ENCODE data around the gene MSRB2. TPM values are rescaled to one million over a fixed set of nuclear protein-coding genes. Genes with fewer than 3 reads are reported as not detected.

MSRB2 gene
- total RNA-seq, 1 experiment from 2014 or later, result 19.0 TPM

DNA sequence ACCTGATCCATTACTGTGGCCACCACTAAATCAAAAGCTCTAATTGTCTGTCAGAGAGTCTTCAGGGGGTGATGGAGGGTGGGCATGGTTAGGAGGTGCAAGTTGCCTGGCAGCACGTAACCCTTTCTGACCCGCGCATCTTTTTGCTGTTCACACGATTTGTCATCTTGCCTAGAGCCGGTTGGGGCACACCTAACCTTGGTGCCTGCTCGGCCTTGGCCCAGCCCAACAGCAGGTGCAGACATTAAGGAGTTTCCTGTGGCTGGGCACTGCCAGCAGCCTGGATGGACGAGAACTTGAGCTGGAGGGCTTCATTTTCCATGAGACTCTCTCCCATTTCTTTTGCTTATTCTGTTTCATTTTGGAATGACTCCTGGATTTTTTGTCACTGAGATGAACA lies 55.7 kb downstream of the MSRB2 start:
- Mint-ChIP-seq H3K4me1 (ENCODE audit: insufficient read depth, unreplicated experiment) (peaks cover 5% of the 10 kb centered on the region), H3K27ac (ENCODE audit: low read depth, unreplicated experiment) (no peak overlapping the region), H3K9me3 (ENCODE audit: unreplicated experiment) (no peaks in the 10 kb centered on the region), H3K4me3 (ENCODE audit: unreplicated experiment) (no peak overlapping the region), H3K27me3 (ENCODE audit: insufficient read depth, unreplicated experiment) (peaks cover 7% of the 10 kb centered on the region), H3K36me3 (ENCODE audit: insufficient read depth, unreplicated experiment) (no peaks in the 10 kb centered on the region)
- BruUV-seq (replicated peaks), result no TSS peak
- POLR2A ChIA-PET, result no interaction called here
- intact Hi-C loops (cut with micrococcal nuclease), result loop anchor here (10.0 kb wide), 1 partner anchor 1404 kb away; no protein-coding TSS in a partner anchor
- DNase-seq (ENCODE audit: unreplicated experiment), result no peak
- CTCF ChIA-PET, result interaction anchor here (1.0 kb wide), 2 partner anchors 10 to 379 kb away, joined by 3 read pairs; no protein-coding TSS in a partner anchor
- TF ChIP-seq, protein P1, sequence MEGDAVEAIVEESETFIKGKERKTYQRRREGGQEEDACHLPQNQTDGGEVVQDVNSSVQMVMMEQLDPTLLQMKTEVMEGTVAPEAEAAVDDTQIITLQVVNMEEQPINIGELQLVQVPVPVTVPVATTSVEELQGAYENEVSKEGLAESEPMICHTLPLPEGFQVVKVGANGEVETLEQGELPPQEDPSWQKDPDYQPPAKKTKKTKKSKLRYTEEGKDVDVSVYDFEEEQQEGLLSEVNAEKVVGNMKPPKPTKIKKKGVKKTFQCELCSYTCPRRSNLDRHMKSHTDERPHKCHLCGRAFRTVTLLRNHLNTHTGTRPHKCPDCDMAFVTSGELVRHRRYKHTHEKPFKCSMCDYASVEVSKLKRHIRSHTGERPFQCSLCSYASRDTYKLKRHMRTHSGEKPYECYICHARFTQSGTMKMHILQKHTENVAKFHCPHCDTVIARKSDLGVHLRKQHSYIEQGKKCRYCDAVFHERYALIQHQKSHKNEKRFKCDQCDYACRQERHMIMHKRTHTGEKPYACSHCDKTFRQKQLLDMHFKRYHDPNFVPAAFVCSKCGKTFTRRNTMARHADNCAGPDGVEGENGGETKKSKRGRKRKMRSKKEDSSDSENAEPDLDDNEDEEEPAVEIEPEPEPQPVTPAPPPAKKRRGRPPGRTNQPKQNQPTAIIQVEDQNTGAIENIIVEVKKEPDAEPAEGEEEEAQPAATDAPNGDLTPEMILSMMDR (IDR thresholded peaks at IDR 0.05; ENCODE audit: unreplicated experiment), result no peak

DNA sequence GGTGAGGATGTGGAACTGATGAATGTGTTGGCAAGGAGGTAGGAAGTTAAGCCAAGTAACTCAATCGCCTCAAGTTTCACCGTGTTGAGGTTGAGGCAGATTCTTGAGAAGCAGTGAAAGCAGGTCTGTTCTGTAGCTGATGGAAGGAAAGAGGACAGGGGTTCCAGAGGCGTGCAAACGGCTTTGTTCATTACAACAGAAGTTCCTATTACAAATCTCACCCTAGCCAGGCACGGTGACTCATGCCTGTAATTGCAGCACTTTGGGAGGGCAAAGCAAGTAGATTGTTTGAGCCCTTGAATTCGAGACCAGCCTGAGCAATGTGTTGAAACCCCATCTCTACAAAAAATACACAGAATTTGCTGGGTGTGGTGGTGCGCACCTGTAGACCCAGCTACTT lies 59.8 kb downstream of the MSRB2 start:
- intact Hi-C loops (cut with micrococcal nuclease), result loop anchor here (5.0 to 10.0 kb wide), 3 partner anchors 502 to 1400 kb away; no protein-coding TSS in a partner anchor
- BruUV-seq (replicated peaks), result no TSS peak
- Mint-ChIP-seq H3K36me3 (ENCODE audit: insufficient read depth, unreplicated experiment) (no peaks in the 10 kb centered on the region), H3K27ac (ENCODE audit: low read depth, unreplicated experiment) (no peak overlapping the region), H3K9me3 (ENCODE audit: unreplicated experiment) (no peaks in the 10 kb centered on the region), H3K27me3 (ENCODE audit: insufficient read depth, unreplicated experiment) (peaks cover 29% of the 10 kb centered on the region), H3K4me1 (ENCODE audit: insufficient read depth, unreplicated experiment) (peaks cover 17% of the 10 kb centered on the region), H3K4me3 (ENCODE audit: unreplicated experiment) (no peak overlapping the region)
- ChIA-PET CTCF (interaction anchor here (0.5 to 9.7 kb wide), 7 partner anchors 8 to 1138 kb away, joined by 3 to 141 read pairs (median 3); no protein-coding TSS in a partner anchor), POLR2A (no interaction called here)
- peak; percentile 67 for DNase-seq (ENCODE audit: unreplicated experiment)
- TF ChIP-seq, protein P1 (IDR thresholded peaks at IDR 0.05; ENCODE audit: unreplicated experiment), result no peak

DNA sequence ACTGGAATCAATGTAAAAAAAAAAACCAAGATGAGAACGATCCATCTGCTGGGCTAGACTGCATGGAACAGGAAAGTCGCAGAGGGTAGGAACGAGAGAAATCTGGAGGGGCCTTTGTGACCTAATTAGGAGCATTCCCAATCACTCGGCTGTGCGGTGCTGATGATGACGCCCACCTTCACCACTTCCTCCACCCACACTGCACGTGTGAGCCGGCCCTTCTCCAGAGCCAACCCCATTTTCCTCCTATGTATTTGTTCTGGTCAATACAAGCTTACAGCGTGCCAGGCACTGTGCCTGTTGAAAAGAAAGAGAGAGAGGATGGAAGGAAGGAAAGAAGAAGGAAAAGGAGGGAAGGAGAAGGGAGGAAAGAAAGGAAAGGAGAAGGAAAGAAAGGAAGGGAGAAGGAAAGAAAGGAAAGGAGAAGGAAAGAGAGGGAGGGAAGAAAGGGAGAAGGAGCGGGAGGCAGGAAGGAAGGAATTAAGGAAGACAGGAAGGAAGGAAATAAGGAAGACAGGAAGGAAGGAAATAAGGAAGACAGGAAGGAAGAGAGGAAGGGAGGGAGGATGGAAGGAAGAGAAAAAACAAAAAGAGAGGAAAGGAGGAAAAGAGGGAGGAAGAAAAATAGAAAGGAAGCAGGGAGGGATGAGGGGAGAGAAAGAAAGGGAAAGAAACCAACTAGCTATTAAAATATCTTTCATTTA lies 61.2 kb downstream of the MSRB2 start:
- no peaks in the 10 kb centered on the region for H3K36me3 Mint-ChIP-seq (ENCODE audit: insufficient read depth, unreplicated experiment)
- intact Hi-C loops (cut with micrococcal nuclease), result loop anchor here (5.0 to 10.0 kb wide), 3 partner anchors 501 to 1398 kb away; no protein-coding TSS in a partner anchor
- peaks cover 17% of the 10 kb centered on the region for H3K4me1 Mint-ChIP-seq (ENCODE audit: insufficient read depth, unreplicated experiment)
- CTCF ChIA-PET, result interaction anchor here (0.6 to 9.7 kb wide), 19 partner anchors 10 to 1660 kb away, joined by 3 to 141 read pairs (median 4); no protein-coding TSS in a partner anchor
- DNase-seq (ENCODE audit: unreplicated experiment), result no peak
- H3K27ac Mint-ChIP-seq (ENCODE audit: low read depth, unreplicated experiment), result no peak overlapping the region
- no peaks in the 10 kb centered on the region for H3K9me3 Mint-ChIP-seq (ENCODE audit: unreplicated experiment)
- H3K27me3 Mint-ChIP-seq (ENCODE audit: insufficient read depth, unreplicated experiment), result peaks cover 43% of the 10 kb centered on the region
- no TSS peak for BruUV-seq (replicated peaks)
- POLR2A ChIA-PET, result no interaction called here
- TF ChIP-seq, protein P1 (IDR thresholded peaks at IDR 0.05; ENCODE audit: unreplicated experiment), result no peak
- H3K4me3 Mint-ChIP-seq (ENCODE audit: unreplicated experiment), result no peak overlapping the region

DNA sequence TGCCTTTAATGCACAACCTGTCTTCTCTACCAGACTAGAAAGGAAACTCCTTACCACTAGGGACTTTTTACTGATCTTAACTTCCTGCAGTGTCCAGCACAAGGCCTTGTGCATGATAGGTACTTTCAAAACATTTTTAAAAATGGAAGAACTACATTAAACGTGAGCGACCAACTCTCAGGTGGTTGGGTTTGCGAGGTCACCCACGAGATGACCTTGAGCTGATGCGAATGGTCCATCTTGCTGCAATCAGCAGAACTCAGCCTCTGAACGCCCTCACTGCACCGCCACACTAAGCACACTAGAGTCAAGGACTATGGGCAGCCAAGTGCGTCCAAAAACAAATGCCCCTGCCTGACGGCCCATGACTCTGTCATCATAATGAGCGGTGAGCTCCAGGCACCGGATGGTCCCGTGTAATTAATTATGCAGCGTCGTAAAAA lies 61.9 kb downstream of the MSRB2 start:
- Mint-ChIP-seq H3K27ac (ENCODE audit: low read depth, unreplicated experiment) (no peak overlapping the region), H3K4me3 (ENCODE audit: unreplicated experiment) (no peak overlapping the region), H3K27me3 (ENCODE audit: insufficient read depth, unreplicated experiment) (peaks cover 50% of the 10 kb centered on the region), H3K36me3 (ENCODE audit: insufficient read depth, unreplicated experiment) (no peaks in the 10 kb centered on the region), H3K9me3 (ENCODE audit: unreplicated experiment) (no peaks in the 10 kb centered on the region), H3K4me1 (ENCODE audit: insufficient read depth, unreplicated experiment) (peaks cover 17% of the 10 kb centered on the region)
- intact Hi-C loops (cut with micrococcal nuclease), result loop anchor here (5.0 to 10.0 kb wide), 3 partner anchors 500 to 1398 kb away; no protein-coding TSS in a partner anchor
- no peak for DNase-seq (ENCODE audit: unreplicated experiment)
- CTCF ChIA-PET, result interaction anchor here (0.6 to 9.7 kb wide), 35 partner anchors 8 to 1363 kb away, joined by 3 to 141 read pairs (median 7); no protein-coding TSS in a partner anchor
- TF ChIP-seq, protein P1 (IDR thresholded peaks at IDR 0.05; ENCODE audit: unreplicated experiment), result no peak
- POLR2A ChIA-PET, result no interaction called here
- BruUV-seq (replicated peaks), result no TSS peak

All from MCF 10A (cell line).